ENCODE data around the gene RAB26.

- no peak for TF ChIP-seq CTCF (IDR thresholded peaks at IDR 0.05 in 8 of 11, conservative IDR thresholded peaks at IDR 0.05 in 3 of 11)
- TF ChIP-seq POLR2A (IDR thresholded peaks at IDR 0.05): no peak
- TF ChIP-seq POLR2AphosphoS5 (IDR thresholded peaks at IDR 0.05): no peak
Measured at GRCh38 chr16:2184346-2184745, 35.9 kb downstream of the RAB26 start.
